ENCODE data around the gene PLA1A.

DNA sequence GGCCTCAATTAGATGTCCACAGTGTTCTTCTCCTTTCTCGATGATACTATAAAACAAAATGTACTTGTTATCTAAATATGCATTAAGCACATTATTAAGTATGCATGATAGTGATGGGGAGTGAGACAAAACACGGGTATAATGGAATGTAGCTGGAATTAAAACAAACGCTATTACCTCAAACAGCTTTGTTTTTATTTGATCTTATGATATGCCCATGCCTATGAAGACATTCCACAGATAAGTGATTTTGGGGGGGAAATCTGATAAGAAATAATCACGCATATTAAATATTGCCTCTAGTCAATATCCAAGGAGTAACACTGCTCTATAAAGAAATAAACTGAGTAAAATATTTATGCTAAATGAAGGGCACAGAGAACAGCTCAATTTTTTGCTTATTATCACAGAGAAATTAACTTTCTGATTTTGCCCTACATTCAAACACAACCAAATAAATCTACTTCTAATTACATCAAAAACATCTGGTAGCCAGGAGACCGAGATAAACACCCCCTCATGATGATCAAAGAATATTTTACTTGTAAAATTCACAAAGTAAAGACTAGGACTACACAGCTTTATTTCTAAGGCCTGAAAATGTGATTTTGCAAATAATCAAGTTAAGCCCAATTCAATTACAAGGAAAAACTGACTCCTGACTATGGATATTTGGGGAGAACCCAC is 77.6 kb downstream of the PLA1A start:
- TF ChIP-seq, protein P1, sequence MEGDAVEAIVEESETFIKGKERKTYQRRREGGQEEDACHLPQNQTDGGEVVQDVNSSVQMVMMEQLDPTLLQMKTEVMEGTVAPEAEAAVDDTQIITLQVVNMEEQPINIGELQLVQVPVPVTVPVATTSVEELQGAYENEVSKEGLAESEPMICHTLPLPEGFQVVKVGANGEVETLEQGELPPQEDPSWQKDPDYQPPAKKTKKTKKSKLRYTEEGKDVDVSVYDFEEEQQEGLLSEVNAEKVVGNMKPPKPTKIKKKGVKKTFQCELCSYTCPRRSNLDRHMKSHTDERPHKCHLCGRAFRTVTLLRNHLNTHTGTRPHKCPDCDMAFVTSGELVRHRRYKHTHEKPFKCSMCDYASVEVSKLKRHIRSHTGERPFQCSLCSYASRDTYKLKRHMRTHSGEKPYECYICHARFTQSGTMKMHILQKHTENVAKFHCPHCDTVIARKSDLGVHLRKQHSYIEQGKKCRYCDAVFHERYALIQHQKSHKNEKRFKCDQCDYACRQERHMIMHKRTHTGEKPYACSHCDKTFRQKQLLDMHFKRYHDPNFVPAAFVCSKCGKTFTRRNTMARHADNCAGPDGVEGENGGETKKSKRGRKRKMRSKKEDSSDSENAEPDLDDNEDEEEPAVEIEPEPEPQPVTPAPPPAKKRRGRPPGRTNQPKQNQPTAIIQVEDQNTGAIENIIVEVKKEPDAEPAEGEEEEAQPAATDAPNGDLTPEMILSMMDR (IDR thresholded peaks at IDR 0.05): no peak
- no peak for TF ChIP-seq EZH2 (IDR thresholded peaks at IDR 0.05; ENCODE audit: borderline replicate concordance, insufficient read depth, low read depth, low read length, poor library complexity, severe bottlenecking)
